GM19043 (cell line): ENCODE measurements around the gene EPB41.
"Not testable (repeated sequence)": the region's sequence is repeated elsewhere in the genome, so short reads cannot be mapped to it uniquely, and the experiment has no call there.

Experiments used
- ATAC-seq: cut with Tn5 transposase; IDR thresholded peaks from one replicate; pipeline ENCODE4 v1.9.1; 2021; ENCODE audit warnings: low read depth; ENCODE audit not compliant: unreplicated experiment

EPB41 gene

DNA sequence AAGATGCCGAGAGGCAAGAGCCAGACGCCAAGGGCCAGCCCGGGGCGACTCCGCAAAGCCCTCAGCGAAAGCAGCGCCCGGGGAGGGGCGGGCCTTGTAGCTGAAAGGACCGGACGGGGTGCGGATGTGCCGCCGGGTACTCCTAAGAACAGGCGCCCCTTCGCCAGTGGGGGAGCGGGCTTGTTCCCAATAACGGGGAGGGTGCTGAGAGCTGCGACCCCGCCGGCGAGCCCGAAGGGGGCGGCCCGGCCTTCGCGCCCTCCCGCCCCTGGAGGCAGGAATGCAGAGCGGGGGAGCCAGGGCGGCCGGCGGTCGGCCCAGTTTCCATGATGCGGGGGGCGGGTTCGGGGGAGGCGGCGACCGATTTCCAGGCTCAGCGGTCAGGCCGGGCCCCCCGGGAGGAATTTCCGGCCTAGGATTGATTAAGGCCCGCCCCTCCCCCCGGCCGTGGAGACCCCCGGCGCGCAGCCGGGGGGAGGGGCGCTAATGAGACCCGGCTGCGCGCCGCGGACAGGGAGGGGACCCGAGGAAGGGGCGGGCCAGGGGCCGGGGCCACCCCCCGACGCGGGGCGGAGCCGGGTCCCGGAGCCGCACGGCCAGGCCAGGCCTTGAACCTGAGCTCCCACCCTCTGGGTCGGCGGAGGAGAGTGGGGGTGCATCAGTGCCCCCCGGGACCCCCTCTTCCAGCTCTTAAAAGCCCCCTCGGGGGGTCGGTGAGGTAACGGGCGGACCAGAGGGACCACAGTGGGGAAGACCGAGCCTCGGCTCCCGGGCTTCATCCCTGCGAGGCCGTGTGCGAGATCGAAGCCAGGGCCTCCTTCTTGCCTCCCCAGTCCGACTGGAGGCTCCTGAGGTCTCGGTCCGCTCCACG lies 210.2 kb downstream of the EPB41 start:
- no peak for ATAC-seq

- no peak for ATAC-seq
Observed at GRCh38 chr1:29125237-29125641, 210.9 kb downstream of the EPB41 start.

GRCh38 chr1:29125788-29126187 lies 211.4 kb downstream of the EPB41 start:
- ATAC-seq: no peak

- no peak for ATAC-seq
Observed at GRCh38 chr1:29126198-29126597, 211.8 kb downstream of the EPB41 start.

GRCh38 chr1:29128739-29129138 lies 214.4 kb downstream of the EPB41 start:
- no peak for ATAC-seq

DNA sequence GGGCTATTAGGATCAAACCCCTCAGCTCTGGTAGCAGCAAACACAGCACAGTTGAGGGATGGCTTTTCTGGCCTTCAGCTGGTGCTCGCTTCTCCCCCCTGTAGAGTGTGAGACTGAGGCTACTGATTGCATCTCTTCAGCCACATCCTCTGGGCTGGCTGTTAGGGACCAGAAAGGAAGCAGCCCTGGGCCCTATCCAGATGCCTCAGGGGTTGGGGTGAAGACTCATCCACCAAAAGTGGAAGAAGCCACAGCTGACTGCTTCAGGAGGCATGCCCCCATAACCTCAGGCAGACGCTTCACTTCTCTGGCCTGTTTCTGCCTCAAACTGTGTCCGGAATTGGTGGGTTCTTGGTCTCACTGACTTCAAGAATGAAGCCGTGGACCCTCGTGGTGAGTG lies 215.5 kb downstream of the EPB41 start:
- no peak for ATAC-seq

DNA sequence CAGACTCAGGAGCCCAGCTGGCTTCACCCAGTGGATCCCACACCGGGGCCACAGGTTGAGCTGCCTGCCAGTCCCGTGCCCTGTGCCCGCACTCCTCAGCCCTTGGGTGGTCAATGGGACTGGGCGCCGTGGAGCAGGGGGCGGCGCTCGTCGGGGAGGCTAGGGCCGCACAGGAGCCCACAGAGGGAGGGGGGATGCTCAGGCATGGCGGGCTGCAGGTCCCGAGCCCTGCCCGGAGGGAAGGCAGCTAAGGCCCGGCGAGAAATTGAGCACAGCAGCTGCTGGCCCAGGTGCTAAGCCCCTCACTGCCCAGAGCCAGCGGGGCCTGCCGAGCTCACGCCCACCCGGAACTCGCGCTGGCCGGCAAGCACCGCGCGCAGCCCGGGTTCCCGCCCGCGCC lies 216.7 kb downstream of the EPB41 start:
- ATAC-seq: not testable (repeated sequence)

- no peak for ATAC-seq
Observed at GRCh38 chr1:29133861-29134694, 219.7 kb downstream of the EPB41 start.

GRCh38 chr1:29134695-29135028 lies 220.3 kb downstream of the EPB41 start:
- no peak for ATAC-seq

- no peak for ATAC-seq
Observed at GRCh38 chr1:29136391-29136915, 222.1 kb downstream of the EPB41 start.

GRCh38 chr1:29142714-29143113 lies 228.3 kb downstream of the EPB41 start:
- ATAC-seq: no peak

GRCh38 chr1:29144178-29144577 lies 229.8 kb downstream of the EPB41 start:
- ATAC-seq: no peak

GRCh38 chr1:29145739-29146437 lies 231.5 kb downstream of the EPB41 start:
- ATAC-seq: no peak

- ATAC-seq: no peak
Observed at GRCh38 chr1:29148656-29149491, 234.5 kb downstream of the EPB41 start.

DNA sequence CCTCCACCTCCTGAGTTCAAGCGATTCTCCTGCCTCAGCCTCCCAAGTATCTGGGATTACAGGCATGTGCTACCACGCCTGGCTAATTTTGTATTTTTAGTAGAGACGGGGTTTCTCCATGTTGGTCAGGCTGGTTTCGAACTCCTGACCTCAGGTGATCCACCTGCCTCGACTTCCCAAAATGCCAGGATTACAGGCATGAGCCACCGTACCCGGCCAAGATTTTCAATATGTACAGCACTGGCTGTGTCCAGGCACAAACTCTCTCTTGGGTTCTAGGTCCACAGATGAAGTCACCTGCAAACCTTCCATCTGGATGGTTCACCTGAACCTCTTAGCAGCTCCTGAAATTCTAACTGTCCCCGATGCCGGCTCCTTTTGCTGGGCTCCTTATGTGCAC lies 236.0 kb downstream of the EPB41 start:
- not testable (repeated sequence) for ATAC-seq

DNA sequence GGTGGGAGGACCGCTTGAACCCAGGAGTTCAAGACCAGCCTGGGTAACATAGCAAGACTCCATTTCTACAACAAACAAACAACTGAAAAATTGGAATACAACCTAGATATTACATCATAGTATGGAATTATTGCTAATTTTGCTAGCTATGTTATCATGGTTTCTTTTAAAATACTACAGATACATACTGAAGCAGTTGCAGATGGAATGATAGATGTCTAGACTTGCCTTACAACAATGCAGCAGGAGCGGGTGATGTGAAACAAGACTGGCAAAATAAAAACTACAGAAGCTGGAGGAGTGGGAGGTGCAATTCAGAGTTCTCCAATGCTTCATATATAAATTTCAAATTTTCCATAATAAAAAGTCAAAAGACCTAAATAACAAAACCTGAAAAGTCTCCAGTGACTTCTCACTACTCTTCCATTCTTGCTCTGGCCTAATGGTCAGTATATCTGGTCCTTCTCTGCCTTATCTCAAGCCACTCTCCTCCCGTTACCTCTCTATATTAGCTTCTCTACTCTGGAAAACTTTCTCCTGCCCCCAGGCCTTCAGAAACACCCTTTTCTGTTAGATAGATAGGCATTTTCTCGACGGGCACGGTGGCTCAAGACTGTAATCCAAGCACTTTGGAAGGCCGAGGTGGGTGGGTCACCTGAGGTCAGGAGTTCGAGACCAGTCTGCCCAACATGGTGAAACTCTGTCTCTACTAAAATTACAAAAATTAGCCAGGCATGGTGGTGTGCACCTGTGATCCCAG lies 237.9 kb downstream of the EPB41 start:
- no peak for ATAC-seq

GRCh38 chr1:29156543-29157268 lies 242.3 kb downstream of the EPB41 start:
- ATAC-seq: no peak

- no peak for ATAC-seq
Observed at GRCh38 chr1:29157269-29157601, 242.9 kb downstream of the EPB41 start.

DNA sequence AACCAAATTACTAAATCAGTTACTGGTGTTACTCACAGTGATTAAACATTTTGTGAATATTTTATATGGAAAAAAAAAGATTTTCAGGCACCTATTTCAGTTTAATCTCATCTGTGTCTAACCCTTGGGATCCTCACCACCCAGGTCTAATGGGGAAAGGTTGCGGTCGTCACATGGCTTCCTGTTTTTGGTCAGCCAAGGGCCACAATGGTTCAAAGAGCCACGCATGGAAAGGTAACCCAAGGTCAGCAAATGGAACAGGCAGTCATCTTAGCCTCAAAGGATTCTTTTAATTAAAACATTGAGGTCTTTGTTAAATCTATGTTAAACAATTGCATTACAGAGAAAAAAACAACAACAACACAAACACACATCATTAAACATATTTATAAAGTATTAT lies 245.4 kb downstream of the EPB41 start:
- ATAC-seq: no peak
